Parathyroid adenoma (tissue), 2 donors: Measurements from ENCODE around the gene ZC3H14.

ENCODE experiments used
- H2AFZ ChIP-seq: fragments of 300-600 bp; sonication (generic); one replicate; pipeline ENCODE4 v1.7.0; 2017; ENCODE audit warnings: antibody characterized with exemption, mild to moderate bottlenecking
- H3K27ac ChIP-seq: fragments of 300-600 bp; sonication (generic); one replicate; pipeline ENCODE4 v1.7.0; 2017
- H3K27me3 ChIP-seq: fragments of 300-600 bp; sonication (generic); one replicate; pipeline ENCODE4 v1.7.0; 2017; ENCODE audit warnings: low read length; ENCODE audit not compliant: control insufficient read depth, insufficient read depth
- H3K36me3 ChIP-seq: fragments of 300-600 bp; sonication (generic); one replicate; pipeline ENCODE4 v1.7.0; 2017; ENCODE audit warnings: low read length; ENCODE audit not compliant: control insufficient read depth, insufficient read depth
- H3K4me1 ChIP-seq: fragments of 300-600 bp; sonication (generic); one replicate; pipeline ENCODE4 v1.7.0; 2017; ENCODE audit warnings: control low read depth
- H3K4me2 ChIP-seq: fragments of 300-600 bp; sonication (generic); one replicate; pipeline ENCODE4 v1.7.0; 2017; ENCODE audit warnings: low read length
- H3K4me3 ChIP-seq: fragments of 300-600 bp; sonication (generic); one replicate; pipeline ENCODE4 v1.7.0; 2017; ENCODE audit warnings: low read depth, low read length
- H3K79me2 ChIP-seq: fragments of 300-600 bp; sonication (generic); one replicate; pipeline ENCODE4 v1.7.0; 2017; ENCODE audit warnings: control low read depth
- H3K9ac ChIP-seq: fragments of 300-600 bp; sonication (generic); one replicate; pipeline ENCODE4 v1.7.0; 2017; ENCODE audit warnings: mild to moderate bottlenecking
- H3K9me3 ChIP-seq: fragments of 300-600 bp; sonication (generic); one replicate; pipeline ENCODE4 v1.7.0; 2017; ENCODE audit warnings: low read length; ENCODE audit not compliant: control insufficient read depth
- TF ChIP-seq, protein P1 (sequence below): fragments of 300-600 bp; sonication (generic); IDR thresholded peaks from one replicate; pipeline ENCODE4 v1.7.0; 2017; ENCODE audit warnings: antibody characterized with exemption, mild to moderate bottlenecking
- donor health status: primary hyperparathyroidism.

ZC3H14 gene

DNA sequence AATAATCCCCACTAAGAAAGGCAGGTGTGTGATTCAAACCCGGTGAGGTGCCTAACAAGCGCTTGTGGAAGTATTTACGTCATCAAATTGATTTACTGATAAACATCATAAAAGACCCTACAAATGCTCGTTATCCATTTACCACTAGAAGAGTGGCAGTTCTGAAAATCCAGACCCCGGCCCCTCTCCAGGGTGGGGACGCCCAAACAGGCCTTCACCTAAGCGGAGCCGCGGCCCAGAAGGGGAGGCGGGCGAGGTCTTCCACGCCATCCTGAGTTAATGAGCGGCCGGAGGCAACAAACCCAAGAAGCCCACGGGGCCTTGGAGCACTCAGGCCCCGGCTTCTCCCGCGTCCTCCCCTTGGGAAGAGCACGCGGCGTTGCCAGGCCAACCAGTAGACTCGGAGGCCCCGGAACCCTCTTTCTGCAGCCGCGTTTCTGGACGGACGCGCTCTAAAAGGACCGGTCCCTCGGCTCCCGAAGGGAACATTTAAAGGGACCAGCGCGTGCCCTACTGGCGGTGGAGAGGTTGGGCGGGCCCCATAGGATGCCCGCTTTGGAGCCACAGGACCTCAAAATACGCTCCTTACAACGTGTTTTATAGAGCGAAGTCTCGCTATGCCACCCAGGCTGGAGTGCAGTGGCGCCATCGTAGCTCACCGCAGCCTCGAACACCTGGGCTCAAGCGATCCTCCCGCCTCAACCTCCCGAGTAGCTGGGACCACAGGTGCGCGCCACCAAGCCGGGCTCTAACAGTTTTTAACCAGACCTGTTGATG lies 11.6 kb upstream of the ZC3H14 start:
- Histone ChIP-seq H3K27ac (peak overlapping the region; percentile 62), H3K4me1 (peaks cover 5% of the 10 kb centered on the region), H3K27me3 (no peaks in the 10 kb centered on the region), H3K4me2 (peak overlapping the region; percentile 74), H3K4me3 (peak overlapping the region; percentile 78), H3K9me3 (no peaks in the 10 kb centered on the region), H3K36me3 (no peaks in the 10 kb centered on the region), H2AFZ (peak overlapping the region; percentile 87), H3K9ac (peak overlapping the region; percentile 11), H3K79me2 (peaks cover 5% of the 10 kb centered on the region)
- TF ChIP-seq, protein P1, sequence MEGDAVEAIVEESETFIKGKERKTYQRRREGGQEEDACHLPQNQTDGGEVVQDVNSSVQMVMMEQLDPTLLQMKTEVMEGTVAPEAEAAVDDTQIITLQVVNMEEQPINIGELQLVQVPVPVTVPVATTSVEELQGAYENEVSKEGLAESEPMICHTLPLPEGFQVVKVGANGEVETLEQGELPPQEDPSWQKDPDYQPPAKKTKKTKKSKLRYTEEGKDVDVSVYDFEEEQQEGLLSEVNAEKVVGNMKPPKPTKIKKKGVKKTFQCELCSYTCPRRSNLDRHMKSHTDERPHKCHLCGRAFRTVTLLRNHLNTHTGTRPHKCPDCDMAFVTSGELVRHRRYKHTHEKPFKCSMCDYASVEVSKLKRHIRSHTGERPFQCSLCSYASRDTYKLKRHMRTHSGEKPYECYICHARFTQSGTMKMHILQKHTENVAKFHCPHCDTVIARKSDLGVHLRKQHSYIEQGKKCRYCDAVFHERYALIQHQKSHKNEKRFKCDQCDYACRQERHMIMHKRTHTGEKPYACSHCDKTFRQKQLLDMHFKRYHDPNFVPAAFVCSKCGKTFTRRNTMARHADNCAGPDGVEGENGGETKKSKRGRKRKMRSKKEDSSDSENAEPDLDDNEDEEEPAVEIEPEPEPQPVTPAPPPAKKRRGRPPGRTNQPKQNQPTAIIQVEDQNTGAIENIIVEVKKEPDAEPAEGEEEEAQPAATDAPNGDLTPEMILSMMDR: peak; percentile 40

DNA sequence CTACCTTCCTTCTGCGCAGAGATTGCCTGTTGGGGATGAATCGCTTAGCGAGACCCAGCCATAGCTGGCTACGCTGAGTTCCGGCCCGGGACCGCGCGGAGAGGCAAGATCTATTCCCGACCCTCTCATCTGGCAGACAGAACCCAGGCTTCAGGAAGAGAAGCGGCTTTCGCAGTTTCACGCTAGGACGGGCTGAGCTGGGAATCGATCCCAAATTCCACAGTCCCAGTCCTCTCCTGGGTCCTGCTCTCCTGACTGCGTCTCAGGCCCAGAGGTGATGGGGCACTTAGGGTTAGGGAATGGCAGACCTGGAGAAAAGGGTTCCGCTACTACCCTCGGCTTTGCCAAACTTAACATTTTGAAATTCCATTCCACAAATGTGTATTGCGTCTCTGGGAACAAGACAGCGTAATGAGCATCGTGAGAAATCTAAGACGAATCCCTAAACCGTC lies 10.8 kb upstream of the ZC3H14 start:
- H3K79me2 ChIP-seq: peaks cover 5% of the 10 kb centered on the region
- peak overlapping the region; percentile 74 for H3K4me2 ChIP-seq
- H3K9me3 ChIP-seq: no peaks in the 10 kb centered on the region
- H3K9ac ChIP-seq: peak overlapping the region; percentile 11
- H3K36me3 ChIP-seq: no peaks in the 10 kb centered on the region
- peaks cover 5% of the 10 kb centered on the region for H3K4me1 ChIP-seq
- TF ChIP-seq, protein P1: no peak
- peak overlapping the region; percentile 87 for H2AFZ ChIP-seq
- peak overlapping the region; percentile 78 for H3K4me3 ChIP-seq
- peak overlapping the region; percentile 62 for H3K27ac ChIP-seq
- no peaks in the 10 kb centered on the region for H3K27me3 ChIP-seq

DNA sequence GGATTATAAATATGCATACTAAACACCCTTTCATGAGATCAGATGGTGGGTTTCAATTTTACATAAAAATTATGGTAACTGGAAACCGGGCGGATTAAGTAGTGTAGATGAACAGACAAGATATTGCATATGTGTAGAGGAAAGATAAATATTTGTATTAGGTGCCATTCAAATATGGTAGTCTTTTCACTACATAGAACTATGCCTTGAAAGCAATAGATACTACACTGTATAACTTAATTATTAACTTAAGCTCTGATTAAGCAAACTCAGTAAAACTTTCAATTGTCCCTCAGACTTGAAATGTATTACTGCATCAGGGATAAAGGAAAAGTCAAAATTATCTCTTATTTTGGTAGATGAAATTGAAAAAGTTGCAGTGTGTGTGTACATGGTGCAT lies 10.0 kb upstream of the ZC3H14 start:
- TF ChIP-seq, protein P1: no peak
- Histone ChIP-seq H3K9ac (no peak overlapping the region), H3K36me3 (no peaks in the 10 kb centered on the region), H3K27ac (no peak overlapping the region), H3K4me1 (peaks cover 5% of the 10 kb centered on the region), H3K4me3 (no peak overlapping the region), H2AFZ (no peak overlapping the region), H3K79me2 (peaks cover 5% of the 10 kb centered on the region), H3K27me3 (no peaks in the 10 kb centered on the region), H3K9me3 (no peaks in the 10 kb centered on the region), H3K4me2 (no peak overlapping the region)

DNA sequence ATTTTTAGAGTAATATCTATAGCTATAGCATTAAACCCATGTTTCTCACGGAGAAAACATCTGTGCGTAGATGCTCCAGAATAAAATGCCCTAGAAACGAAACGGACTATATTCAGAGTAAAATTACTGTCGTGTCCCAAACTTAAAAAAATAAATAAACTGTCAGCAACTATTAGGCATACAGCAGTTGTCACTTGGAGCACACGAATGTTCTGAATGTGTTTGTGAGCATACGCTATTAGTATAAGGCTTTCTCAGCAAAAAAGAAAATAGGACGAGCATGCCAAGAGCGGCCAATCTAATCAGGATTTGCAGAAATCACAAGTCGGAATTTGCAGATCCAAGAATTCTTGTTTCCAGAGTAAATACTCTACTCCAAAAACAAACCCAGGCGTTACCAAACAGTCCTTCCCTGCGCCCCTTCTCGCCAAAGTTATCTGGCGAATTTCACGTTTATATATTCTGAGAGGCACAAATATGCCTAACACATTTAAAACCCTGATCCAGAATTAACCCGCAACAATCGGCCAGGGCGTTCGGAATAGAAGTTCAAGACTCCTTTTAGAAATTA lies 8.9 kb upstream of the ZC3H14 start:
- Histone ChIP-seq H3K4me2 (peak overlapping the region; percentile 58), H3K4me3 (peak overlapping the region; percentile 76), H3K27ac (peak overlapping the region; percentile 72), H3K9ac (no peak overlapping the region), H3K9me3 (no peaks in the 10 kb centered on the region), H2AFZ (peak overlapping the region; percentile 78), H3K36me3 (no peaks in the 10 kb centered on the region), H3K4me1 (peaks cover 5% of the 10 kb centered on the region), H3K79me2 (peaks cover 5% of the 10 kb centered on the region), H3K27me3 (no peaks in the 10 kb centered on the region)
- TF ChIP-seq, protein P1: no peak
